MM.1S (cell line): ENCODE measurements around the gene HDGF.

Experiments
- DNase-seq: peaks from one replicate; pipeline ENCODE4 v3.0.0-alpha.2; 2015
- H2AFZ ChIP-seq: fragments of 300-600 bp; sonication (generic); 2 replicates; pipeline ENCODE4 v1.6.0; 2016; ENCODE audit warnings: antibody characterized with exemption, low read length
- H3F3A ChIP-seq: fragments of 300-600 bp; sonication (generic); 2 replicates; pipeline ENCODE4 v1.6.1; 2016; ENCODE audit warnings: mild to moderate bottlenecking, antibody characterized with exemption, low read length, moderate library complexity, mixed read lengths; ENCODE audit not compliant: insufficient read depth
- H3K27ac ChIP-seq: fragments of 300-600 bp; sonication (generic); 2 replicates; pipeline ENCODE4 v1.5.1; 2016; ENCODE audit warnings: mild to moderate bottlenecking, low read length
- H3K27me3 ChIP-seq: fragments of 300-600 bp; sonication (generic); replicated peaks from 2 replicates; pipeline ENCODE4 v1.6.0; 2016; ENCODE audit warnings: low read length; ENCODE audit not compliant: insufficient read depth
- H3K36me3 ChIP-seq: fragments of 300-600 bp; sonication (generic); replicated peaks from 2 replicates; pipeline ENCODE4 v1.6.1; 2016; ENCODE audit warnings: mild to moderate bottlenecking, low read length, mixed read lengths; ENCODE audit not compliant: insufficient read depth
- H3K4me1 ChIP-seq: fragments of 300-600 bp; sonication (generic); 2 replicates; pipeline ENCODE4 v1.6.1; 2016; ENCODE audit warnings: low read length, mixed read lengths
- H3K4me2 ChIP-seq: fragments of 300-600 bp; sonication (generic); 2 replicates; pipeline ENCODE4 v1.6.0; 2016; ENCODE audit warnings: low read depth, low read length
- H3K4me3 ChIP-seq: fragments of 300-600 bp; sonication (generic); 2 replicates; pipeline ENCODE4 v1.5.1; 2016; ENCODE audit warnings: low read length, mixed read lengths
- H3K79me2 ChIP-seq: fragments of 300-600 bp; sonication (generic); 2 replicates; pipeline ENCODE4 v1.6.1; 2016; ENCODE audit warnings: mixed run types, low read length, mixed read lengths
- H3K9ac ChIP-seq: fragments of 300-600 bp; sonication (generic); 2 replicates; pipeline ENCODE4 v1.6.1; 2016; ENCODE audit warnings: low read length, mixed read lengths
- H3K9me2 ChIP-seq: fragments of 300-600 bp; sonication (generic); replicated peaks from 2 replicates; pipeline ENCODE4 v1.6.1; 2016; ENCODE audit warnings: mild to moderate bottlenecking, low read length, mixed read lengths; ENCODE audit not compliant: insufficient read depth
- H3K9me3 ChIP-seq: fragments of 300-600 bp; sonication (generic); replicated peaks from 2 replicates; pipeline ENCODE4 v1.6.1; 2016; ENCODE audit warnings: mild to moderate bottlenecking, low read length, mixed read lengths; ENCODE audit not compliant: insufficient read depth
- H4K20me1 ChIP-seq: fragments of 300-600 bp; sonication (generic); 2 replicates; pipeline ENCODE4 v1.6.1; 2016; ENCODE audit warnings: mild to moderate bottlenecking, low read length, moderate library complexity, mixed read lengths; ENCODE audit not compliant: insufficient read depth
- EZH2 ChIP-seq: fragments of 300-600 bp; sonication (generic); optimal IDR thresholded peaks from 2 replicates; pipeline ENCODE3; 2017; ENCODE audit warnings: low read depth, mild to moderate bottlenecking, antibody characterized with exemption, low read length, mixed read lengths
- EZH2phosphoT487 ChIP-seq: fragments of 300-600 bp; sonication (generic); IDR thresholded peaks from 2 replicates; pipeline ENCODE4 v1.6.1; 2018; ENCODE audit warnings: antibody characterized with exemption, low read length
- TF ChIP-seq, protein P1 (sequence below): fragments of 300-600 bp; sonication (generic); IDR thresholded peaks from 2 replicates; pipeline ENCODE4 v1.5.1; 2016; ENCODE audit warnings: antibody characterized with exemption, low read length, mixed read lengths

The HDGF gene

GRCh38 chr1:156726549-156727226 lies 24.8 kb downstream of the HDGF start:
- Histone ChIP-seq H3K9me3 (no peaks in the 10 kb centered on the region), H3K4me1 (peaks cover 16% of the 10 kb centered on the region), H3K4me2 (peak overlapping the region; percentile 97), H3F3A (peaks cover 32% of the 10 kb centered on the region), H3K9me2 (no peaks in the 10 kb centered on the region), H4K20me1 (peaks cover 21% of the 10 kb centered on the region), H3K27me3 (no peaks in the 10 kb centered on the region), H2AFZ (no peak overlapping the region), H3K27ac (peak overlapping the region; percentile 56; the same call in 1 of the 2 replicates), H3K9ac (peak overlapping the region; percentile 85; the same call in 1 of the 2 replicates), H3K79me2 (peaks cover 77% of the 10 kb centered on the region), H3K4me3 (peak overlapping the region; percentile 95), H3K36me3 (peaks cover 19% of the 10 kb centered on the region)
- DNase-seq: peak; percentile 84
- no peak for TF ChIP-seq EZH2
- TF ChIP-seq, protein P1, sequence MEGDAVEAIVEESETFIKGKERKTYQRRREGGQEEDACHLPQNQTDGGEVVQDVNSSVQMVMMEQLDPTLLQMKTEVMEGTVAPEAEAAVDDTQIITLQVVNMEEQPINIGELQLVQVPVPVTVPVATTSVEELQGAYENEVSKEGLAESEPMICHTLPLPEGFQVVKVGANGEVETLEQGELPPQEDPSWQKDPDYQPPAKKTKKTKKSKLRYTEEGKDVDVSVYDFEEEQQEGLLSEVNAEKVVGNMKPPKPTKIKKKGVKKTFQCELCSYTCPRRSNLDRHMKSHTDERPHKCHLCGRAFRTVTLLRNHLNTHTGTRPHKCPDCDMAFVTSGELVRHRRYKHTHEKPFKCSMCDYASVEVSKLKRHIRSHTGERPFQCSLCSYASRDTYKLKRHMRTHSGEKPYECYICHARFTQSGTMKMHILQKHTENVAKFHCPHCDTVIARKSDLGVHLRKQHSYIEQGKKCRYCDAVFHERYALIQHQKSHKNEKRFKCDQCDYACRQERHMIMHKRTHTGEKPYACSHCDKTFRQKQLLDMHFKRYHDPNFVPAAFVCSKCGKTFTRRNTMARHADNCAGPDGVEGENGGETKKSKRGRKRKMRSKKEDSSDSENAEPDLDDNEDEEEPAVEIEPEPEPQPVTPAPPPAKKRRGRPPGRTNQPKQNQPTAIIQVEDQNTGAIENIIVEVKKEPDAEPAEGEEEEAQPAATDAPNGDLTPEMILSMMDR: peak; percentile 89

- Histone ChIP-seq H3K27ac (peak overlapping the region; percentile 56; the same call in 1 of the 2 replicates), H3K9ac (peak overlapping the region; percentile 85; the same call in 1 of the 2 replicates), H2AFZ (no peak overlapping the region), H3K4me2 (peak overlapping the region; percentile 97), H4K20me1 (peaks cover 21% of the 10 kb centered on the region), H3K9me2 (no peaks in the 10 kb centered on the region), H3F3A (peaks cover 33% of the 10 kb centered on the region), H3K9me3 (no peaks in the 10 kb centered on the region), H3K36me3 (peaks cover 23% of the 10 kb centered on the region), H3K4me3 (peak overlapping the region; percentile 95), H3K27me3 (no peaks in the 10 kb centered on the region), H3K79me2 (peaks cover 86% of the 10 kb centered on the region), H3K4me1 (peaks cover 16% of the 10 kb centered on the region)
- DNase-seq: peak; percentile 89
- no peak for TF ChIP-seq EZH2phosphoT487
- TF ChIP-seq, protein P1: peak; percentile 99
Observed at GRCh38 chr1:156725683-156726280, 25.7 kb downstream of the HDGF start.

- Histone ChIP-seq H3K9me2 (no peaks in the 10 kb centered on the region), H4K20me1 (peaks cover 21% of the 10 kb centered on the region), H3K4me1 (peaks cover 8% of the 10 kb centered on the region), H3K9me3 (no peaks in the 10 kb centered on the region), H2AFZ (no peak overlapping the region), H3K27me3 (no peaks in the 10 kb centered on the region), H3K4me3 (no peak overlapping the region), H3K27ac (no peak overlapping the region), H3F3A (peaks cover 21% of the 10 kb centered on the region), H3K36me3 (peaks cover 24% of the 10 kb centered on the region), H3K9ac (no peak overlapping the region), H3K79me2 (peaks cover 53% of the 10 kb centered on the region), H3K4me2 (no peak overlapping the region)
- TF ChIP-seq EZH2 (no peak), EZH2phosphoT487 (no peak)
- TF ChIP-seq, protein P1: no peak
- no peak for DNase-seq
Observed at GRCh38 chr1:156721535-156721934, 29.9 kb downstream of the HDGF start.
